Measurements from ENCODE around the gene C17orf78. TPM values are rescaled to one million over a fixed set of nuclear protein-coding genes. Genes with fewer than 3 reads are reported as not detected.

The C17orf78 gene
- polyA plus RNA-seq, 1 experiment, result not detected

DNA sequence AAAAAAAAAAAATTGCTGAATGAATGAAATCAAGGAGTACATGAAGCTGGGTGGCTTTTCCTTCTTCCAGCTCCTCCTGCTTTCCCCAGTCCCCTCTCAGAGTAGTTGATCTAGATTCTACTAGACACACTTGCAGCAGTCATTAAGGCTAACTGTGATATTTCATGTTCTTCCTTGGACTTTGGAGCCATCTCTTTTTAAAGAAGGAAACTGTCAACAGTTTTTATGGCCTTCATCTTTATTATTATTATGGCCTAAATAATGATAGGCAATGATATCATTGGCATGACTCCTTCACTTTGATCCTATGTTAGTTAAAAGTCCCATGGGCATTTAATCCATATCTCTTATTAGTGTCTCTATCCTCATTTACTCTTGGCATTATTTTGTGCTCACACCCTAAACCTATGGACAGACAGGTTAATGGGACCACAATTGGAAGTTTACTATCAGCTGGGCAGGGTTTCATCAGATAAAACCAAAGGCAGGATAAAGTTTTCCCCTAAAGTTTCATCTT lies 9.7 kb downstream of the C17orf78 start:
- Histone ChIP-seq H3K27ac (ENCODE audit: low read depth, low read length) (no peak overlapping the region), H3K4me3 (ENCODE audit: low read depth, low read length) (no peak overlapping the region), H3K9me3 (ENCODE audit: control insufficient read depth, insufficient read depth, low read length) (no peaks in the 10 kb centered on the region), H3K27me3 (ENCODE audit: control insufficient read depth, insufficient read depth, low read length) (no peaks in the 10 kb centered on the region)
- TF ChIP-seq, protein P1, sequence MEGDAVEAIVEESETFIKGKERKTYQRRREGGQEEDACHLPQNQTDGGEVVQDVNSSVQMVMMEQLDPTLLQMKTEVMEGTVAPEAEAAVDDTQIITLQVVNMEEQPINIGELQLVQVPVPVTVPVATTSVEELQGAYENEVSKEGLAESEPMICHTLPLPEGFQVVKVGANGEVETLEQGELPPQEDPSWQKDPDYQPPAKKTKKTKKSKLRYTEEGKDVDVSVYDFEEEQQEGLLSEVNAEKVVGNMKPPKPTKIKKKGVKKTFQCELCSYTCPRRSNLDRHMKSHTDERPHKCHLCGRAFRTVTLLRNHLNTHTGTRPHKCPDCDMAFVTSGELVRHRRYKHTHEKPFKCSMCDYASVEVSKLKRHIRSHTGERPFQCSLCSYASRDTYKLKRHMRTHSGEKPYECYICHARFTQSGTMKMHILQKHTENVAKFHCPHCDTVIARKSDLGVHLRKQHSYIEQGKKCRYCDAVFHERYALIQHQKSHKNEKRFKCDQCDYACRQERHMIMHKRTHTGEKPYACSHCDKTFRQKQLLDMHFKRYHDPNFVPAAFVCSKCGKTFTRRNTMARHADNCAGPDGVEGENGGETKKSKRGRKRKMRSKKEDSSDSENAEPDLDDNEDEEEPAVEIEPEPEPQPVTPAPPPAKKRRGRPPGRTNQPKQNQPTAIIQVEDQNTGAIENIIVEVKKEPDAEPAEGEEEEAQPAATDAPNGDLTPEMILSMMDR (IDR thresholded peaks at IDR 0.05; ENCODE audit: low read depth, low read length), result no peak
- CTCF ChIA-PET, result interaction anchor here (0.5 to 2.4 kb wide), 4 partner anchors 9 to 97 kb away, joined by 3 to 25 read pairs (median 4); partner anchors contain the start of gene C17orf78
- POLR2A ChIA-PET, result no interaction called here
- no peak for DNase-seq (ENCODE audit: low read depth, low spot score)

DNA sequence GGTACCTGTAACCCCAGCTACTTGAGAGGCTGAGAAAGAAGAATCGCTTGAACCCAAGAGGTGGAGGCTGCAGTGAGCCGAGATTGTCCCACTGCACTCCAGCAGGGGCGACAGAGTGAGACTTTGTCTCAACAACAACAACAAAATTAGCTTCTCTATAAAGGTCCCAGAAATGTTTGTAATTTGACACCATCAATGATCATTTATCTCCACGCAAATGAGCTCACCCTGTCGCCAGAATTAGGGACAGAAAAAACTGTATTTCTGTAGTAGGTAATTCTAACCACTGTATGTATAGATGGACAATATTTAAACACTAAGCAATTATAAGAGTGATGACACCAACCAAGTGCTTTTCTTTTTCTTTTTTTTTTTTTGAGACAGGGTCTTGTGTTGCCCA lies 10.7 kb downstream of the C17orf78 start:
- DNase-seq (ENCODE audit: low read depth, low spot score), result no peak
- Histone ChIP-seq H3K27me3 (ENCODE audit: control insufficient read depth, insufficient read depth, low read length) (no peaks in the 10 kb centered on the region), H3K27ac (ENCODE audit: low read depth, low read length) (no peak overlapping the region), H3K4me3 (ENCODE audit: low read depth, low read length) (no peak overlapping the region), H3K9me3 (ENCODE audit: control insufficient read depth, insufficient read depth, low read length) (no peaks in the 10 kb centered on the region)
- TF ChIP-seq, protein P1 (IDR thresholded peaks at IDR 0.05; ENCODE audit: low read depth, low read length), result no peak
- CTCF ChIA-PET, result interaction anchor here (1.3 to 2.4 kb wide), 3 partner anchors 10 to 13 kb away, joined by 4 to 25 read pairs (median 5); partner anchors contain the start of gene C17orf78
- POLR2A ChIA-PET, result interaction anchor here (0.7 kb wide), 1 partner anchor 13 kb away, joined by 3 read pairs; no protein-coding TSS in a partner anchor

DNA sequence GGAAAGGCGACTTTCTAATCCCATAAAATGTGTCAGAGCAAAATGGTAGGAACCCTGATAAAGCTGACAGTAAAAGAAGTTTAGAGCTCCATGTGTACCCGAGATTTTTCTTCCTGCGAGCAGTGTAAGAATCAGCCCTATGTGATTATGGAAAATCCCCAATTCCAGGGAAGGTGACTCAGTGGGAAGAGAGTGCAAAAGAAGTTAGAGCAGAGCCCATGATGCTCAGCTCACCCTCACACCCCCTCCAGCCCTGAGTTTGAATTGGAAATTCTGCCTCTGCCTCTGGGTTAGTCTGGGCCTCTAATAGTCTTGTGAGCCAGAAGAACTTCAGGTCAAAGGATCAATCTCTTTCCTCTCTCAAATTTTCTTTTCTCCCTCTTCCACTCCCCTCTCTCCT lies 12.5 kb downstream of the C17orf78 start:
- no peaks in the 10 kb centered on the region for H3K9me3 ChIP-seq (ENCODE audit: control insufficient read depth, insufficient read depth, low read length)
- H3K27me3 ChIP-seq (ENCODE audit: control insufficient read depth, insufficient read depth, low read length), result no peaks in the 10 kb centered on the region
- no peak for DNase-seq (ENCODE audit: low read depth, low spot score)
- TF ChIP-seq, protein P1 (IDR thresholded peaks at IDR 0.05; ENCODE audit: low read depth, low read length), result no peak
- ChIA-PET POLR2A (no interaction called here), CTCF (interaction anchor here (1.3 to 1.4 kb wide), 2 partner anchors 12 to 14 kb away, joined by 3 to 16 read pairs; no protein-coding TSS in a partner anchor)
- H3K27ac ChIP-seq (ENCODE audit: low read depth, low read length), result peak overlapping the region; percentile 21
- H3K4me3 ChIP-seq (ENCODE audit: low read depth, low read length), result no peak overlapping the region

DNA sequence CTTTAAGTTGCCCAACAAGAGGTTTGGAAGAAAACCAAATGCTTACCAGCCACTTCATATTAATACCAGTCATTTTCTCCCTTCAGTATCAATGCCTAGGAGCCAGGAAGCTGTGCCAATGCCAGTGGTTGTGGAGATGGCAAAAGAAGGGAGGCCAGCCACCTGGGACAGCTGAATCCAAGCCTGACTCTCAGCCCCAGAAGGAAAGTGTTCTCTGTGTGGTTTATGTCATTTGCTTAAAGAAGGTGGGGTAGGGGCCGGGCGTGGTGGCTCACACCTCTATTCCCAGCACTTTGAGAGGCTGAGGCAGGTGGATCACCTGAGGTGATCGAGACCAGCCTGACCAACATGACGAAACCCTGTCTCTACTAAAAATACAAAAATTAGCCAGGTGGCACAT lies 13.4 kb downstream of the C17orf78 start:
- CTCF ChIA-PET, result interaction anchor here (0.6 to 2.1 kb wide), 3 partner anchors 13 to 933 kb away, joined by 3 to 9 read pairs (median 3); no protein-coding TSS in a partner anchor
- Histone ChIP-seq H3K9me3 (ENCODE audit: control insufficient read depth, insufficient read depth, low read length) (no peaks in the 10 kb centered on the region), H3K27ac (ENCODE audit: low read depth, low read length) (no peak overlapping the region), H3K4me3 (ENCODE audit: low read depth, low read length) (no peak overlapping the region), H3K27me3 (ENCODE audit: control insufficient read depth, insufficient read depth, low read length) (no peaks in the 10 kb centered on the region)
- POLR2A ChIA-PET, result no interaction called here
- TF ChIP-seq, protein P1 (IDR thresholded peaks at IDR 0.05; ENCODE audit: low read depth, low read length), result no peak
- DNase-seq (ENCODE audit: low read depth, low spot score), result no peak

DNA sequence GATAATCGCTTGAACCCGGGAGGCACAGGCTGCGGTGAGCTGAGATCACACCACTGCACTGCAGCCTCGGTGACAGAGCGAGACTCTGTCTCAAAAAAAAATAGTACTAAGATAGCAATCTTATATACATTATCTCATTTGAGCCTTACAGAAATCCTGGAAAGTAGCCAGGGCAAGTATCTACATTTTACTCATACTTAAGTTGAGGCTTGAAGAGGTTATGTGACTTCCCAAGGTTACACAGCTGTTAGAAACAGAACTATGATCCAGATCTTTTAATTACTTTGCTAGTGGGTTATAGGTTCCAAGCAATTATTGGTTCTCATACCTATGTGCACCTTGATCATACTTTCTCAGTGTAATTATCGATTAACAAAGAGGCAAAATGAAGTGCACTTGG lies 15.4 kb downstream of the C17orf78 start:
- TF ChIP-seq, protein P1 (IDR thresholded peaks at IDR 0.05; ENCODE audit: low read depth, low read length), result no peak
- POLR2A ChIA-PET, result interaction anchor here (1.1 kb wide), 1 partner anchor 118 kb away, joined by 3 read pairs; no protein-coding TSS in a partner anchor
- no peaks in the 10 kb centered on the region for H3K9me3 ChIP-seq (ENCODE audit: control insufficient read depth, insufficient read depth, low read length)
- DNase-seq (ENCODE audit: low read depth, low spot score), result no peak
- H3K4me3 ChIP-seq (ENCODE audit: low read depth, low read length), result no peak overlapping the region
- CTCF ChIA-PET, result interaction anchor here (0.6 to 2.1 kb wide), 2 partner anchors 17 to 1242 kb away, joined by 4 to 9 read pairs; no protein-coding TSS in a partner anchor
- no peak overlapping the region for H3K27ac ChIP-seq (ENCODE audit: low read depth, low read length)
- H3K27me3 ChIP-seq (ENCODE audit: control insufficient read depth, insufficient read depth, low read length), result no peaks in the 10 kb centered on the region
